ENCODE data around the gene RPN2.
"Not testable (repeated sequence)": the region's sequence is repeated elsewhere in the genome, so short reads cannot be mapped to it uniquely, and the experiment has no call there.

Gene RPN2

DNA sequence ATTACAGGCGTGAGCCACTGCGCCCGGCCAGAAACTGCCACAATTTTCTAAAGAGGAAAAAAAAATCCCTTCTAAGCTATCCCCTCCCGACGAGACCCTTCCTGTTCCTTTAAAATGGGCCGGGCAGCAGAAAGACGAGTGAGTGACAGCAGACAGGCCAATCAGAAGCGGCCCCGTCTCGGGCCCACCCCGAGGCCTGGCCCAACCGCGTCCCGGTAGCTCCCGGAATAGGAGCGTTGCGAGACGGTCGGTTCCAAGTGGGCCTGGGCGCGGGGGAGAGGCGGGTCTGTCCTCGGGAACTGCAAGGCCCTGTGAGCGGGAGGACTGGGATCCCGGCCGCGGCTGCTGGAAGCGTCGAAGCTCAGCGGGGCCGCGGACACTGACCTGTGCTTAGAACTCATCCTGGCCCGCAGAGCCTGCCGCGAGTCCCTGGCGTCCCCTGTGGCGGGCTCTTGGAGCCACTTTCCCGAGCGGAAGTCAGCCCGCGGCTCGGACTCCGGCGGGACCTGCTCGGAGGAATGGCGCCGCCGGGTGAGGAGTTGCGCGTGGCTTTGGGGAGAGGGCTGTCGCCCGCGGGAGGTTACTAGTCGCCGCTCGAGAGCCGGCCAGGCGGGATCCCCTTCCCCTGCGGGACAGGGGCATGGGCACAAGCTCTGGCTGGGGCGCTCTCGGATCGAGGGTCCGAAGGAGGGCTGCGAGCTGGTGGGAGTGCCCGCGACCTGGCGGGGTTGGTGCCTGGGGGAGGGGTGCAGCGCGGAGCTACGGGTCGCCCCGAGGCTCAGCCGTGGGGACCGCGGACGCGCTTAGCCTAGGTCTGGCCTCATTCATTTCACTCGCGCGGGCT lies at the start of gene RPN2, which contains the start of gene MROH8:
Gene RPN2, plus strand, starts transcription at position 492 of the 844 bp plus-strand sequence. Its CDS starts 27 bp downstream, at position 519.
Gene MROH8, minus strand, starts transcription at position 710 of the 844 bp plus-strand sequence.
- Mint-ChIP-seq H3K27me3 (no peaks in the 10 kb centered on the region), H3K4me1 (peaks cover 41% of the 10 kb centered on the region), H3K36me3 (peaks cover 17% of the 10 kb centered on the region), H3K27ac (peak within 1 kb of the TSS; percentile 96), H3K9me3 (no peaks in the 10 kb centered on the region), H3K4me3 (peak within 1 kb of the TSS; percentile 92)
- DNase-seq = peak; percentile 98
- CTCF ChIA-PET = interaction anchor here (1.7 to 4.0 kb wide), 4 partner anchors 11 to 84 kb away, joined by 7 to 23 read pairs (median 14); partner anchors contain the start of gene RBL1

GRCh38 chr20:37131486-37131885 lies 47.6 kb upstream of the RPN2 start:
- Mint-ChIP-seq H3K9me3 (no peaks in the 10 kb centered on the region), H3K36me3 (no peaks in the 10 kb centered on the region), H3K27me3 (peaks cover 14% of the 10 kb centered on the region), H3K4me1 (peaks cover 7% of the 10 kb centered on the region), H3K27ac (no peak overlapping the region), H3K4me3 (no peak overlapping the region)
- DNase-seq = no peak
- CTCF ChIA-PET = no interaction called here

DNA sequence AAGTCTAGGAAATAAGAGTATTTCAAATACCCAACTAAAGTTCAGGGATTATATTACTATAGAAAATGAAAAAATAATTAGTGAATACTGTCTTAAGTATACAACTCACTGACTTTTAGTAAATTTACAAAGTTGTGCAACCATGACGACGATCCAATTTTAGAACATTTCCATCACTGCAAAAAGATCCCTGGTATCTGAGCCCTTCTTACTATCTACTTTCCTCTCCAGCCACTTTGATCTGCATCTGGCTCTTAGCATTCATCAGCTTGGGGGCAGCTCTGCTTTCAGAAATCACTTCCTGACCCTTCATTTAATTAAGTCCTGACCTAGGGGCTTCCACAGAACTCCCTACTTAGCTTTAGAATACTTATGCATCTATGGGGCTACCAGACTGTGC lies 45.2 kb upstream of the RPN2 start:
- no peak overlapping the region for H3K27ac Mint-ChIP-seq
- H3K36me3 Mint-ChIP-seq = no peaks in the 10 kb centered on the region
- no peak for DNase-seq
- H3K4me3 Mint-ChIP-seq = no peak overlapping the region
- peaks cover 7% of the 10 kb centered on the region for H3K4me1 Mint-ChIP-seq
- peaks cover 10% of the 10 kb centered on the region for H3K27me3 Mint-ChIP-seq
- no peaks in the 10 kb centered on the region for H3K9me3 Mint-ChIP-seq
- CTCF ChIA-PET = no interaction called here

GRCh38 chr20:37137547-37137946 lies 41.6 kb upstream of the RPN2 start:
- Mint-ChIP-seq H3K4me3 (no peak overlapping the region), H3K9me3 (no peaks in the 10 kb centered on the region), H3K27ac (no peak overlapping the region), H3K27me3 (peaks cover 5% of the 10 kb centered on the region), H3K36me3 (no peaks in the 10 kb centered on the region), H3K4me1 (no peaks in the 10 kb centered on the region)
- CTCF ChIA-PET = no interaction called here
- no peak for DNase-seq

DNA sequence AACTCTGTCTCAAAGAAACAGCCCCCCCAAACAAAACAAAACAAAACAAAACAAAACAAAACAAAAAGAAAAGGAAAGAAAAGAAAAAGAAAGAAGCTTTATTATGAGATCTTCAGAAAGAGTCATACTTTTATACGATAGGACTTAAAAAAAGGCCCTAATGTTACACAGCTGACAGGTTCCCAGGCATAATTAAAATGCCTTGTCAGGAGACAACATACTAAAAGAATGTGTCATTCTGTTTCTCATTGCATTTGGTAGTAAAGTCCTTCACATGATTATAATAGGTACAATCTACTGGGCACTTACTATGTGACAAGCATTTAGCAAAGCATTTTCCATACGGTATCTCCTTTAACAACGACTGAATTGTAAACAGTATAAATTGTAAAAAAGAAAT lies 36.4 kb upstream of the RPN2 start:
- Mint-ChIP-seq H3K4me3 (no peak overlapping the region), H3K9me3 (no peaks in the 10 kb centered on the region), H3K27ac (no peak overlapping the region), H3K4me1 (no peaks in the 10 kb centered on the region), H3K27me3 (no peaks in the 10 kb centered on the region), H3K36me3 (no peaks in the 10 kb centered on the region)
- no peak for DNase-seq
- CTCF ChIA-PET = no interaction called here

DNA sequence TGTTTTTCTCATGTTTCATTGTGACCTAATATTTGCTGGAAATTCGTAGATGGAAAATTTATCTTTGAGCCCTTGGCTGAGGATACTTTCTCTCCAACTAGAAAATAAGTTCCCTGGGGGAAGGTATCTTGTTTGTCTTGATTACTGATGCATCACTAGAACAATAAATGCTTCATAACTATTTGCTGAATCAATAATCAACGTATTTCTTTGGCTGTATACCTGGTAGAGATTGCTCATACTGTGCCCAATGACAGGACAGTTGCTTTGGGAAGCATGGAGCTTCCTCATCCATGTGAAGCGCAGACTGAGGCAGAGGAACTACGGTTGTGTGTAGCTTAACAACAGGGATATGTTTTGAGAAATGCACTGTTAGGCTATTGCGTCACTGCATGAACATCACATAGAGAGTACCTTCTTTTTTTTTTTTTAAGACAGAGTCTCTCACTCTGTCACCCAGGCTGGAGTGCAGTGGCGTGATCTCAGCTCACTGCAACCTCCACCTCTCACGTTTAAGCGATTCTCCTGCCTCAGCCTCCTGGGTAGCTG lies 34.2 kb upstream of the RPN2 start:
- no peak overlapping the region for H3K4me3 Mint-ChIP-seq
- H3K36me3 Mint-ChIP-seq = no peaks in the 10 kb centered on the region
- CTCF ChIA-PET = interaction anchor here (0.6 kb wide), 1 partner anchor 1065 kb away, joined by 3 read pairs; no protein-coding TSS in a partner anchor
- DNase-seq = no peak
- H3K27me3 Mint-ChIP-seq = no peaks in the 10 kb centered on the region
- no peaks in the 10 kb centered on the region for H3K4me1 Mint-ChIP-seq
- H3K27ac Mint-ChIP-seq = no peak overlapping the region
- H3K9me3 Mint-ChIP-seq = no peaks in the 10 kb centered on the region

GRCh38 chr20:37147250-37147649 lies 31.9 kb upstream of the RPN2 start:
- H3K27me3 Mint-ChIP-seq = no peaks in the 10 kb centered on the region
- H3K9me3 Mint-ChIP-seq = no peaks in the 10 kb centered on the region
- CTCF ChIA-PET = no interaction called here

GRCh38 chr20:37150864-37151263 lies 28.3 kb upstream of the RPN2 start:
- H3K9me3 Mint-ChIP-seq, H3K4me1 Mint-ChIP-seq, H3K27me3 Mint-ChIP-seq, H3K27ac Mint-ChIP-seq, H3K36me3 Mint-ChIP-seq, H3K4me3 Mint-ChIP-seq, CTCF ChIA-PET, DNase-seq: not testable (repeated sequence)

More at GRCh38 chr20:37147250-37147649, 31.9 kb upstream of the RPN2 start:
- H3K27ac Mint-ChIP-seq = no peak overlapping the region
- H3K4me1 Mint-ChIP-seq = no peaks in the 10 kb centered on the region
- no peaks in the 10 kb centered on the region for H3K36me3 Mint-ChIP-seq
- no peak for DNase-seq
- no peak overlapping the region for H3K4me3 Mint-ChIP-seq

DNA sequence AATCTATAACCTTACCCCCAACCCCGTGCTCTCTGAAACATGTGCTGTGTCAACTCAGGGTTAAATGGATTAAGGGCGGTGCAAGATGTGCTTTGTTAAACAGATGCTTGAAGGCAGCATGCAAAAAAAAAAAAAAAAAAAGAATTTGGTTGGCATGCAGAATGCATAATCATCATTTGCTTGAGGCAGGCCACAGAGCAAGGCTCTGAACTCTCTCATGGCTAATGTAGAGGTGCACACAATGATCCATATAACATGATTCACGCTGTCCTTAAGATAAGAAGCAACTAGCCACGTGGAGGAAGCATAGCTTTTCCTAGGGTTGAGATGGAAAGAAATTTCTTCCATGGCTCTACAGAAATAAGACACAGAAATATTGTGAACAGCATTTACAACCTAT lies 27.6 kb upstream of the RPN2 start:
- CTCF ChIA-PET = no interaction called here
- Mint-ChIP-seq H3K4me1 (no peaks in the 10 kb centered on the region), H3K27ac (no peak overlapping the region), H3K4me3 (no peak overlapping the region), H3K36me3 (no peaks in the 10 kb centered on the region), H3K9me3 (no peaks in the 10 kb centered on the region), H3K27me3 (no peaks in the 10 kb centered on the region)
- DNase-seq = no peak

DNA sequence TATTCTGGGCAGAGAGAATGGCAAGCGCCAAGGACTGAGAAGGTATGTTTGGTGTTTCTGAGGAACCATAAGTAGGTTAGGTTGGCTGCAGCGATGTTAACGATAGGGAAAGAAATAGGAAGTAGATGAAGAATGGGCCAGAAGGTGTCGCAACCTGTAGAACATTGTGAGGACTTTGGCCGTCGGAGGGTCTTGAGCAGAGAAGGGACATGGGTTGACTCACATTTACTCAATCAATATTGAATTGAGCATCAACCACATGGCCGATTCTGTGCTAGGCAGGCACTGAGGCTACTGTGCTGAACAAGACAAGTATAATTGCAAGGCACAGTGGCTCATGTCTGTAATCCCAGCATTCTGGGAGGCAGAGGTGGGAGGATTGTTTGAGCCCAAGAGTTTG lies 26.8 kb upstream of the RPN2 start:
- no peaks in the 10 kb centered on the region for H3K9me3 Mint-ChIP-seq
- no peak overlapping the region for H3K27ac Mint-ChIP-seq

DNA sequence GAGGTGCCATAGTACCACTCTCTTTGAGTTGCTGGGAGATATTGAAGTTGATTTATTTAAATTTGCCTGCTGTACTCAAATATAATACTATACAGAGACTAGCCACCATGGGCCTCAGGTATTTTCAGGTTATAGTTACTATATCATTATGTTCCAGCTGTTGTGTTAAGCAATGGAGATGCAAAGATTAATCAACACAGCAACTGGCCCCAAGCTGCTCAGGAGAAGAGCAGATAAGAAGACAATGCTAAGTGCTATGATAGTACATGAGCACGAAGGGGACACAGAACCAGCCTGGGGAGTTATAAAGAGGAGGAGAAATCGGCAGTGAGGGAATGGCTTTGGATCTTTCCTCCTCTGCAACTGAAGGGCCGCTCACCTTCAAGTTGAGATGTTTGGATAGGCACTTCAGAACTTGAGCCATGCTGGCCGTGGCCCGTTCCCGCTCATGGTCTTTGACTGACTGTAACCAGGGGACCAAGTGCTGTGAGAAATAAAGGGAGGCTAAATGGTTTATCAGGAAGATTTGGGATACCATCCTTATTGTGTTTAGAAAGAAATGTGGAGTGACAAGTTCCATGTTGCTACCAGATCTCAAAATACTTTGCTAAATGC lies 24.3 kb upstream of the RPN2 start:
- Mint-ChIP-seq H3K27ac (no peak overlapping the region), H3K4me1 (no peaks in the 10 kb centered on the region), H3K4me3 (no peak overlapping the region), H3K27me3 (no peaks in the 10 kb centered on the region), H3K9me3 (no peaks in the 10 kb centered on the region), H3K36me3 (no peaks in the 10 kb centered on the region)
- DNase-seq = no peak
- CTCF ChIA-PET = no interaction called here

More for the DNA sequence above, 26.8 kb upstream of the RPN2 start:
- Mint-ChIP-seq H3K4me3 (no peak overlapping the region), H3K36me3 (no peaks in the 10 kb centered on the region), H3K27me3 (no peaks in the 10 kb centered on the region), H3K4me1 (no peaks in the 10 kb centered on the region)
- CTCF ChIA-PET = no interaction called here
- no peak for DNase-seq

DNA sequence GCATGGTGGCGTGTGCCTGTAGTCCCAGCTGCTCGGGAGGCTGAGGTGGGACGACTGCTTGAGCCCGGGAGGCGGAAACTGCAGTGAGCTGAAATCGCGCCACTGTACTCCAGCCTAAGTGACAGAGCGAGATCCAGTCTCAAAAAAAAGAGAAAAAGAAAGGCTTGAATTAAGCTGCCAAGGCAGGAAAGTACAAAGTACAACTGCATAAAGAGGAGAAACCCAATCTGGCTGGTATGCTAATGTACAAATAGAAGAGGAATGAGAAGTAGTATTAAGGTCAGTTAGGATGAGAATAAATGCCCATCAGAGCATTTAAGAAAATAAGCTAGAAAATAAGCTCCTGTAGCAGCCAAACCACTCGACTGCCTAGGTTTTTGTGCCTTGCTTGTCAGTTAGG lies 23.1 kb upstream of the RPN2 start:
- no peaks in the 10 kb centered on the region for H3K4me1 Mint-ChIP-seq
- CTCF ChIA-PET = interaction anchor here (0.7 kb wide), 1 partner anchor 60 kb away, joined by 3 read pairs; the partner anchor contains the start of gene RBL1
- DNase-seq = no peak
- no peaks in the 10 kb centered on the region for H3K9me3 Mint-ChIP-seq
- H3K36me3 Mint-ChIP-seq = no peaks in the 10 kb centered on the region
- no peak overlapping the region for H3K4me3 Mint-ChIP-seq
- peaks cover 1% of the 10 kb centered on the region for H3K27me3 Mint-ChIP-seq
- no peak overlapping the region for H3K27ac Mint-ChIP-seq

GRCh38 chr20:37158248-37158647 lies 20.9 kb upstream of the RPN2 start:
- H3K4me3 Mint-ChIP-seq = no peak overlapping the region
- CTCF ChIA-PET = no interaction called here
- no peak overlapping the region for H3K27ac Mint-ChIP-seq
- DNase-seq = no peak
- H3K27me3 Mint-ChIP-seq = peaks cover 20% of the 10 kb centered on the region
- H3K9me3 Mint-ChIP-seq = no peaks in the 10 kb centered on the region
- no peaks in the 10 kb centered on the region for H3K4me1 Mint-ChIP-seq
- H3K36me3 Mint-ChIP-seq = no peaks in the 10 kb centered on the region

DNA sequence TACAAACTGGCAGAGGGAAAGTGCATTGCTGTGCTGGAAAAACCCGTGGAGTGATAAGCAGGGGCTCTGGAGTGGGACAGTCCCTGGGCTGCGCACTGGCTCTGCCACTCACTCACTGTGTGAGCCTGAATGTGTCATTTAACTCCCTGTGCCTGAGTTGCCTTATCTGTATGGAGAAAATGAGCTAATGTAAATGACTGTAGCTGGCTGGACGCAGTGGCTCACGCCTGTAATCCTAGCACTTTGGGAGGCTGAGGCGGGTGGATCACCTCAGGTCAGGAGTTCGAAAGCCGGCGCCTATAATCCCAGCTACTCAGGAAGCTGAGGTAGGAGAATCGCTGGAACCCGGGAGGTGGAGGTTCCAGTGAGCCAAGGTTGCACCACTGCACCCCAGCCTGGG lies 18.4 kb upstream of the RPN2 start:
- no peaks in the 10 kb centered on the region for H3K4me1 Mint-ChIP-seq
- CTCF ChIA-PET = no interaction called here
- no peak for DNase-seq
- H3K27ac Mint-ChIP-seq = no peak overlapping the region
- no peak overlapping the region for H3K4me3 Mint-ChIP-seq
- H3K9me3 Mint-ChIP-seq = no peaks in the 10 kb centered on the region
- peaks cover 29% of the 10 kb centered on the region for H3K27me3 Mint-ChIP-seq
- no peaks in the 10 kb centered on the region for H3K36me3 Mint-ChIP-seq
